Activated naive CD8-positive, alpha-beta T cell treated with anti-CD3 and anti-CD28 coated beads, Interleukin-2, amount 10 ng/mL, durations not matched to agents 7 days and 5 days (primary cell): Measurements from ENCODE around the gene PAGE5. TPM values are rescaled to one million over a fixed set of nuclear protein-coding genes. Genes with fewer than 3 reads are reported as not detected.

Experiments
- total RNA-seq, 2 experiments: library from RNA; stranded (reverse); gene quantifications; one replicate each; pipeline ENCODE4 v1.2.3, GENCODE V29; 2021

The PAGE5 gene
- total RNA-seq, 2 experiments from 2014 or later: 0.83 to 0.85 TPM

Other genes starting within 250 kb of the PAGE5 start
- under 1 TPM; 0.44 to 0.65 TPM for gene PFKFB1, start 226.2 kb upstream of the PAGE5 start, total RNA-seq
- 10 to 100 TPM; 23.7 to 25.2 TPM for gene APEX2, start 220.0 kb upstream of the PAGE5 start, total RNA-seq
- not detected for gene ALAS2, start 189.4 kb upstream of the PAGE5 start, total RNA-seq
- gene PAGE2B, start 145.3 kb upstream of the PAGE5 start, total RNA-seq: 1 to 10 TPM in 1 of 2 experiments, under 1 TPM in 1; 0.77 to 1.9 TPM
- gene PAGE2, start 131.3 kb upstream of the PAGE5 start, total RNA-seq: not detected
- gene PAGE3, start 44.6 kb downstream of the PAGE5 start, total RNA-seq: not detected
- 10 to 100 TPM; 16.0 to 17.9 TPM for gene MAGEH1, start 231.8 kb downstream of the PAGE5 start, total RNA-seq